MG63 (cell line): ENCODE measurements around the gene FAM163A. TPM values are rescaled to one million over a fixed set of nuclear protein-coding genes. Genes with fewer than 3 reads are reported as not detected.

Source experiments
- DNase-seq: peaks from one replicate; pipeline ENCODE4 v3.0.0-alpha.2; 2020
- H3K27me3 ChIP-seq: fragments of 250-450 bp; sonication (Bioruptor Pico); 2 replicates; pipeline ENCODE4 v1.5.1; 2020; ENCODE audit warnings: mild to moderate bottlenecking, moderate library complexity
- H3K36me3 ChIP-seq: fragments of 250-450 bp; sonication (Bioruptor Pico); 2 replicates; pipeline ENCODE4 v1.5.1; 2020; ENCODE audit warnings: mild to moderate bottlenecking, moderate library complexity
- H3K4me3 ChIP-seq: fragments of 250-450 bp; sonication (Bioruptor Pico); 2 replicates; pipeline ENCODE4 v1.5.1; 2020; ENCODE audit warnings: mild to moderate bottlenecking, moderate library complexity
- H3K9me3 ChIP-seq: fragments of 250-450 bp; sonication (Bioruptor Pico); 2 replicates; pipeline ENCODE4 v1.5.1; 2020; ENCODE audit warnings: mild to moderate bottlenecking, moderate library complexity
- total RNA-seq: library from RNA; depleted of rRNA; stranded (reverse); fragments of >200 nt; shearing (Covaris generic); gene quantifications from 2 replicates; pipeline ENCODE4 v1.2.3, GENCODE V29; 2014; ENCODE audit warnings: low replicate concordance

The FAM163A gene
- total RNA-seq, 1 experiment from 2014 or later: not detected

DNA sequence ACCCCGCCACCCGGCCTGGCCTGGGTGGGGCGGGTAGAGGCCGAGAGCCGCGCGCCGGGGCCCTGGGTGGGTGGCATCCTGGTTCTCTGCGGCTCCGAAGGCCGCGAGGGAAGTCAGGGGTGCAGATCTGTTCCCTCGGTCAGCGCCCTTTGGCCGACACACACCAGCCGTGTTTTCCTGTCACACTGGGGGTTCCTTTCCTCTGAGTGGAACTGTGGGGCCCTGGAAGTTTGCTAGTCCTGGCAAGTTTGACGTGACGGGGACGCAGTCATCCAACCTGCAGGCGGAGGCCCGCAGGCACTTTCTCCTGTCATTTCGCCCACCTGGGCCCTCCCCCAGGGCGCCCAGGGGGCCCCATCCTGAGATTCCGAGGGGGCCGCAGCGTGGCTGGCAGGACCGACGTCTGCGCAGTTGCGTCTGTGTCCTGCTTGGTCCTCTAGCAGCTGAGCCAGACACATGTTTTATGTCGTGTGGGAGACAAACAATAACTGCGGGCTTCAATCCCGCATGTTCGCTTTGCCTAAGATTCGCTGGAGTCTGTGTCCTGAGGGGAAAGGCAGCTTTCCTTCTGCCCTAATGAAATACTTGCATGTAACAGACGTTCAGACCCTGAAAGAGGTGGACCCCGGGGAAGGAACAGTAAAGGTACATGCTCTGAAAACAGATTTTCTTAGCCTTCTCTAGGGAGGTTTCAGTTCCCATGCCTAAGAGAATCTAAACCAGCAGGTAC is 1.5 kb downstream of the FAM163A start:
- Histone ChIP-seq H3K9me3 (peaks cover 10% of the 10 kb centered on the region; the same call in 1 of the 2 replicates), H3K4me3 (no peak overlapping the region), H3K36me3 (no peaks in the 10 kb centered on the region), H3K27me3 (peaks cover 78% of the 10 kb centered on the region)
- DNase-seq: no peak

DNA sequence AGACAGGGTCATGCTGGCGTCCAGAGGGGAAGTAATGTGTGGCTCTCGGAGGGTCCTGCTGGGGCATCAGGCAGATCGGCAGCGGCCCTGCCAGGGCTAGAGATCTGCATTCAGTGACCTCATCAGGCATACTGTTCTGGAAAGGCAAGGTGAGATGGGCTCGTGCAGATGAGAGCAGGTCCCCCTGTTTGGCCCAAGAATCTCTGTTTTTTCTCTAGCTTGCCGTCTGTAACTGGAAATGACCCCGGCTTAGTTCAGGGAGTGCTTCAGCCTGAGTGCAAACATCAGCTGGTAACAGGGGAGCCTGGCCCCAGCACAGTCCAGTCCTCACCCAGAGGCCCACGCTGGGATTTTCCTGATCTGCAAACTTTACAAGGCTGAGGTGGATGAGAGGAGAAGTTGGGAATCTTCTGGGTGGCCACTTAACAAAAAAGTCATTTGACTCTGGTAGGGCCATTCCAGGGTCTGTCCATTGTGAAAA is 2.1 kb downstream of the FAM163A start:
- peaks cover 10% of the 10 kb centered on the region; the same call in 1 of the 2 replicates for H3K9me3 ChIP-seq
- H3K36me3 ChIP-seq: no peaks in the 10 kb centered on the region
- no peak overlapping the region for H3K4me3 ChIP-seq
- peaks cover 72% of the 10 kb centered on the region for H3K27me3 ChIP-seq
- no peak for DNase-seq

DNA sequence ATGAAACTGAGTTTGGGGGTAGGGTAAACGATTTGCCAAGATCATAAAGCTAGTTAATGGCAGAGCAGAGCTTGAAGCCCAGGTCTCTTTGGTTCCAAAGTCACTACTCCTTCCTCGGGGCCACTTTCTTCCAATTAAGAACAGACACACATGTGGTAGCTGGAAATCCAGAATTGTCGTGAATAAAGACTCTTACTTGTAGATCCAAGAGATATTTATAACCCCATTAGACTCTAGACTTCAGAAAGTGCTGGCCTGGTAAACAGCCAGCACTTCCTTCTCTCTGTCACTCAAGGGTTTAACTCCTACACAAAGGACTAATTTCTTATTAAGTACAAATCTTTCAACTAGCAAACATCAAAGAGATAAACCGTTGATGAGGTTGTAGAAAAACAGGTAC is 2.7 kb downstream of the FAM163A start:
- Histone ChIP-seq H3K27me3 (peaks cover 67% of the 10 kb centered on the region), H3K4me3 (no peak overlapping the region), H3K9me3 (peaks cover 8% of the 10 kb centered on the region; the same call in 1 of the 2 replicates), H3K36me3 (no peaks in the 10 kb centered on the region)
- no peak for DNase-seq

DNA sequence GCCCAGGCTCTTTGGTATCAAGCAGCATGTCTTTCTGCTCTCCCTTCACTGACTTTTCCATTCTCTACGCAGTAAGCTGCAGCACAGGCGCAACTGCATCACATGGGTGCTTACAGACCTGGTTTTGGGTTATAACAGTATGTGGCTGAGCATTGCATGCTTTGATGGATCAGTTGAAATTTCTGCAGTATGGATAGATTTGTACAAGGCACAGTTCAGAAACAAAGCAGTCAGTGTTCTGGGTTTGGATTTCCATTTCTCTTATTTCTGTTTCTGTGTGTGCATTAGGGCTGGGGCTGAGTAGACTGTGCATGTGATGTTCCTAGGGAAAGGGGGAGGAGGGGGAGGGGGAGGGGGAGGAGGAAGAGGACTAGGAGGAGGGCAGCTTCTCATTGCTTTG is 4.5 kb downstream of the FAM163A start:
- no peak for DNase-seq
- H3K27me3 ChIP-seq: peaks cover 48% of the 10 kb centered on the region
- peaks cover 9% of the 10 kb centered on the region; the same call in 1 of the 2 replicates for H3K9me3 ChIP-seq
- no peak overlapping the region for H3K4me3 ChIP-seq
- no peaks in the 10 kb centered on the region for H3K36me3 ChIP-seq

DNA sequence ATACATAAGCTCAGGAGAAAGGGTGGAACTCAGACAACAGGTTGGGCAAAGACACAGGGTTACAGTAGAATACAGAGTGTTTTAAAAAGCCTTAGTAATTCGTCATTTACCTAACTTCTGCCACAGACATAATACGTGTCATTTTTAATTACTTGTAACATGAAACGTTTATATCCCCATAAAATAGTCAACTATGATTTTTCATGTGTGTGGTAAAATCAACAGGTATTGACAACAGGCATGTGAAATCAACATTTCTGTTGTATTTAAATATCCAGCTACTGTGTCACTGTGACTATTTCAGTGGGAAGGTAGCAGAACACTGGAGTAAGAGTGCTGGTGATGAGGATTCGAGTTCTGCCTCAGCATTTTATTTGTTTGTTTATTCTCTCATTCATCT is 5.7 kb downstream of the FAM163A start:
- no peaks in the 10 kb centered on the region for H3K36me3 ChIP-seq
- H3K9me3 ChIP-seq: peaks cover 9% of the 10 kb centered on the region; the same call in 1 of the 2 replicates
- H3K27me3 ChIP-seq: peaks cover 36% of the 10 kb centered on the region
- DNase-seq: no peak
- no peak overlapping the region for H3K4me3 ChIP-seq

DNA sequence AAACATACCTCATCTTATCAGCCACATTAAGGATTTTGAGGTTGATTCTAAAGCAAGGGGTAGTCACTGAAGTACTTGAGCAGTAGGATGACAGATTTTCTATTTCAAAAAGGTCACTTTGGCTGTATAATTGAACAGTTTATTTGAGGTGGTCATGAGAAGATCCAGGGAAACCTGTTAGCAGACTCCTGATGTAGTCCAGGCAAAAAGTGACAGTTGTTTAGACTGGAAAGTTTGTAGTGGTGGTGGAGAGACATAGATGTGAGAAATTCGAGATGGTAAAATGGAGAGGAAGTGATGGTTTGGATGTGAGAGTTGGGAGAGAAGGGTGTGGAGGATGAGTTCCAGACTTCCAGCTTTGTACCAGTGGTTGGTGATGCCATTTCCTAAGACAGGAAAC is 7.5 kb downstream of the FAM163A start:
- H3K9me3 ChIP-seq: peaks cover 9% of the 10 kb centered on the region; the same call in 1 of the 2 replicates
- H3K27me3 ChIP-seq: peaks cover 18% of the 10 kb centered on the region
- H3K4me3 ChIP-seq: no peak overlapping the region
- no peaks in the 10 kb centered on the region for H3K36me3 ChIP-seq
- DNase-seq: no peak

DNA sequence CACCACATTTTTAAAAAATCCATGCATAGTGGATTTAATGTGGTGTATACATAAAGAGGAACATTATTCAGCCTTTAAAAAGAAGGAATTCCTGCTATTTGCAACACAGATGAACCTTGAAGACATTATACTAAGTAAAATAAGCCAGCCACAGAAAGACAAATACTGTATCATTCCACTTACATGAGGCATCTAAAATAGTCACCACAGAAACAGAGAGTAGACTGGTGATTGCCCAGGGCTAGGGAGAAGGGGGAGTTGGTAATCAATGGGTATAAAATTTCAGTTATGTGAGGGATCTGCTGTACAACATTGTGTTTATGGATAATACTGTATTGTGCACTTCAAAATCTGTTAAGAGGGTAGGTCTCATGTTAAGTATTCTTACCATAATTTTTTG is 10.0 kb downstream of the FAM163A start:
- Histone ChIP-seq H3K36me3 (no peaks in the 10 kb centered on the region), H3K9me3 (peaks cover 9% of the 10 kb centered on the region; the same call in 1 of the 2 replicates), H3K4me3 (no peak overlapping the region), H3K27me3 (peaks cover 8% of the 10 kb centered on the region; the same call in 1 of the 2 replicates)
- DNase-seq: no peak

DNA sequence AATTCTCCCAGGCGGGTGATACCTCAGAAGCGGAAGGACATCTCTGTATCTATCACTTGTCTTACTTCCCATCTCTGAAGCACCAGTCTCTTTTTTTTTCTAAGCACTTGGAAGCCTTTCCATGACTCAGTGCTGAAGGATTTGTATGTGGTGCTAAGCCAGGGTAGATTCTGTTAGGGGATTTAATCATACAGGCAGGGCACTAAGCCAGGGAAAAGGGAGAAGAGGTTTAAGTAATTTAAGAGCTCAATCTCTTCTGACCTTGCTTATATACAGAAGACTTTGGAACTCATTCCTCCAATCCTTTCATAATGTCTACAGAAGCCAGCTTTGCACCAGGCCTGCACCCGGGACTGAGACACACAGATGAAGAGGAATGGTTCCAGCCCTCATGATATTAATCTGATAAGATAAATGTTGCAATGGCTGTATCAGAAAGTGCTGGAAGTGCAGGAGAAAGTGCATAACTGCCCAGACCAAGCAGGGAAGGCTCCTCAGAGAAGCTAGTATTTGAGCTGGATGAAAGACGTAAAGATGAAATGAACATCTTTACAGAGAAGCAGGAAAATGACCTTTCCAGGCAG is 11.0 kb downstream of the FAM163A start:
- H3K36me3 ChIP-seq: no peaks in the 10 kb centered on the region
- peak; percentile 65 for DNase-seq
- H3K27me3 ChIP-seq: peaks cover 6% of the 10 kb centered on the region; the same call in 1 of the 2 replicates
- H3K9me3 ChIP-seq: peaks cover 9% of the 10 kb centered on the region; the same call in 1 of the 2 replicates
- H3K4me3 ChIP-seq: no peak overlapping the region

DNA sequence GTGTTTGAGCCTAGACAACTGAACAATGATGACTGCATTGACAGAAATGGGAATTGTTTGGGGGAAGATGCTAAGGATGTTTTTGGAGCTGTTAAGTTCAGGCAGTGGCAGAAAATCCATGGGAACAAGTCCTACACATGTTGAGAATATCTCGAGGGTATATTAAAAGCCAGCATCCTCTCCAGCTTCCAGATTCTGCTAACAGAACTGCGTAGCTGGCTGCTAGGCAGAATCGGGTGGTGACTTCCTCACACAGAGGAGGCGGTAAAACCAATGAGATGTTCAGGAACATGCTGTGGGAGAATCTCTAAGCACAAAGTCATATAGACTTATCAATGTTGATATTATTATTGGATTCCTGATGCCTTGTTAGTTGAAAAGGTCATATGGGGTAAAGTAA is 14.8 kb downstream of the FAM163A start:
- no peak overlapping the region for H3K4me3 ChIP-seq
- peaks cover 13% of the 10 kb centered on the region for H3K27me3 ChIP-seq
- H3K9me3 ChIP-seq: no peaks in the 10 kb centered on the region
- H3K36me3 ChIP-seq: no peaks in the 10 kb centered on the region
- no peak for DNase-seq

DNA sequence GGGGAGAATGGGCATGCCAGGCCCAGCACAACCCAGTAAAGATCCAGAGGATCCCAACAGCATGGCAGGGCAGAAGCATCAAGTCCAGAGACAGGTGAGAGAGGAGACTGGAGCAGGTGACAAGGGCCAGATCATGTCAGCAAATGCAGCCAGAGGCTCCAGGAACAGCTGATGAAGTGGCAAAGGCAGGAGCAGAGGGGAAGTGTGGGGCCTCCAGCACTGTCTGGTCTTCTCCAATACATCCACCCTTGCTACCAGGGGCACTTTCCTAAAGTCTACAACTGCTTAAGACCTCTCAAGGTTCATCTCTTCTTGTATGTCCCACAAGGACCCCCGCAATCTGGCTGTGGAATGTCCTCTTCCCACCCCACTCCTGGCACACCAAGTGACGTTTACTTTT is 17.4 kb downstream of the FAM163A start:
- H3K36me3 ChIP-seq: no peaks in the 10 kb centered on the region
- H3K9me3 ChIP-seq: no peaks in the 10 kb centered on the region
- H3K27me3 ChIP-seq: peaks cover 13% of the 10 kb centered on the region
- no peak for DNase-seq
- no peak overlapping the region for H3K4me3 ChIP-seq

DNA sequence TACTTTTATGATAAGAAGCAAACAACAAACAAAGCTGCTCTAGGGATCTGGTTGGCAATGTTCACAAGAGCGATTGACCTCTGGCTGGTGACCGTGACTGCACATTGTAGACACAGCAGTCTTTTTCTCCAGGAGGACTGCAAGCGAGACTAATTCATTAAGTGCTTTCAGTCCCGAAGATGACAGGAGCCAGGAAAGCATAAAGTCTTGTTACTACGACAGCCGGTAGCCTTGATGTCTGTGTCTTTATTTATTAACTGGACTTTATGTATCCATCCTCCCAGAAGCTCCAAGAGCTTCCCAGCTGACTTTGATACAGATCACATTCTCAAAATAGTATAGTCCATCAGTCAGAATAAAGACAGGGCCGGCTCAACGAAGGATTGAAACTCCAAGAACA is 18.2 kb downstream of the FAM163A start:
- no peak for DNase-seq
- peaks cover 13% of the 10 kb centered on the region for H3K27me3 ChIP-seq
- H3K36me3 ChIP-seq: no peaks in the 10 kb centered on the region
- no peaks in the 10 kb centered on the region for H3K9me3 ChIP-seq
- no peak overlapping the region for H3K4me3 ChIP-seq

DNA sequence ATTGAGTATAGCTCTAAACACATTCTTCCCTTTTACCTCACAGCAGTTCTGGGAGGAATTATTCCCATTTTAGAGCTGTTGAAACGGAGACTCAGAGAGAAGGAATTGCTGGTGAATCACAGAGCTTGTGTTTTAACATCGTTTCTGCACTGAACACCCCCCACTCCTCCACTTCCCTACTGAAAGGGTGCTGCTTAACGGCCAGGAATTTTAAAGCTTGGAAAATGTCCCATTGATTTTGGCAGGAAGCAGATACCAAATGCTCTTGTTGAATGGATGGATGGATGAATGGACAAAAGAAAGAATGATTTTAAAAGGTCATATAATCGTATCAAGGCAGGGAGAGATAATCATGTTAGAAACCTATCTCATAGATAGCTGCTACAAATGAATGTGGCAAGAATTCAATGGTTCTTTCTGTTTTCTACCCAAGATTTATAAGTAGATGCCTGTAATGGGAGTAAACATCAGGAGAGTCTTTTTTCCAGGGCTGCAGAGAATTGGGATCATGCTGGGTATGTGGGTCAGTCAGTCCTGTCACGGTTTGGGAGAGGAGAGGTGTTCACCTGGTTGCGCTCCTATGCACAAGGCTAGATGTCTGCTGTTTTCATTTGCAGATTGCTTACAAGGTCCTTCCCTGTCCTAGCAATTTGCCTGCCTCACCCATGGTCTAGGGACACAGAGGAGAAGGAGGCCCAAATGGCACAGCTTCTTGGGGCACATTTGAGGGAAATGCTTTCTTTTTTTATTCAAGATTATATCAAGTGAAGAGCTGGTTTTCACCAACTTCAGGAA is 19.0 kb downstream of the FAM163A start:
- Histone ChIP-seq H3K9me3 (no peaks in the 10 kb centered on the region), H3K36me3 (no peaks in the 10 kb centered on the region), H3K27me3 (peaks cover 13% of the 10 kb centered on the region), H3K4me3 (no peak overlapping the region)
- DNase-seq: no peak

DNA sequence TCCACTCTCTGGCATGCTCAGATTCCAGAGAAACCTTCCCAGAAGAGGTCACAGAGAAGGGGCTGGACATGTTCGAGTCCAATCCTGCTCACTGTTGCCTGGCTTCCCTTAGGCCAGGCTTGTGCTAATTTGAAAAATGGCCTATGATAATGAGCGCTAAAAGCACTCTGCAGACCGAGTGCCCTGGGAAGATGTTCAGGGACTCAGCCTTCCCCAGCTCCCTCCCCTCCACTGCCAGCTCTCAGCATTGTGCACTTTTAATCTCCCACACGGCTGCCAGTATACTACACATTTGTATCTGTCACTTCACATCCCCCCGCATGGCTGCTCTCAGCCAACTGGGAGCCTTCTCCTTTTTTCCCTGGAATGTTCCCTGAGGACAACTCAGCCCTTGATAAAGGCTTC is 24.1 kb downstream of the FAM163A start:
- Histone ChIP-seq H3K4me3 (no peak overlapping the region), H3K9me3 (peaks cover 1% of the 10 kb centered on the region; the same call in 1 of the 2 replicates), H3K36me3 (no peaks in the 10 kb centered on the region), H3K27me3 (peaks cover 3% of the 10 kb centered on the region; the same call in 1 of the 2 replicates)
- no peak for DNase-seq

DNA sequence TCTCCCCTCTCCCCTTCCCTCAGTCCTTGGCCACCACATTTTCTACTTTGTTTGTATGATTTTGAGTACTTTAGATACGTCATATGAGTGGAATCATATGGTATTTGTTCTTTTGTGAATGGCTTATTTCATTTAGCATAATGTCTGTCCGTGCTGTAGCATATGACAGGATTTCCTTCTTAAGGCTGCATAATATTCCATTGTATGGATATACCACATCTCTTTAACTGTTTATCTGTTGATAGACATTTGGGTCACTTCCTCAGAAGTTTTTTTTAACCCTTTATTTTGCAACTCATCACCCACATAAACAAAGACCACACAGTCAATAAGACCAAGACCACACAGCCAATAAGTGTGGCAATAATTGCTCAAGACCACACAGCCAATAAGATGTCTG is 24.9 kb downstream of the FAM163A start:
- Histone ChIP-seq H3K36me3 (no peaks in the 10 kb centered on the region), H3K4me3 (no peak overlapping the region), H3K27me3 (no peaks in the 10 kb centered on the region), H3K9me3 (peaks cover 3% of the 10 kb centered on the region)
- no peak for DNase-seq

DNA sequence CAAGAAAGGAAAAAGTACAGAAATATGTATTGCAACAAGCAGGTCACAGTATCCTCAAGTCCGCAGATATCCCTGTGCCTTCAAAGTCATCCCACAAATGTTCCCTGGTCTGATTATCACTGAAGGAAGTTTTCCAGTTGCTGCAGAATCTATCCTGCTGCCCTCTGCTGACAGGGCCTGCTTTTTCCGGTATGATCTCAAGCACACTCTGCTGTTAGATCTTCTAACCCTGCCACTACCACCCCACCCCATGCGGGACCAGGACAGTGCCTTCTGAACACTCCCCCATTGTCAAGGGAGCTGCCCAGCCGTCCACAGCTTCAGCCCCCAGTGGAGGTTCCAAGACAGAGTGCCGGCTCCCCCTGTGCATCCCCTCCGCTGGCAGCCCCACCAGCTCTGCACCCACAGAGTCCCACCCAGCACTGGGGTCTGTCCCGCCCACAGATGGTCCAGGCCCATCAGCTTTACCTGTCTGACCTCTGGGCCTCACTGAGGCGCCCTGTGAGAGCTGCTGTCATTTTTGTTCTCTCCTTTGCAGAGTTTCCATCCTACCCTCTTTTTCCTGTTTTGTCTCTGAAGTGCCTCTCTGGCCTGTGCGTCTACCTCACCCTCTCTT is 27.9 kb downstream of the FAM163A start:
- Histone ChIP-seq H3K4me3 (no peak overlapping the region), H3K9me3 (peaks cover 3% of the 10 kb centered on the region), H3K27me3 (no peaks in the 10 kb centered on the region), H3K36me3 (no peaks in the 10 kb centered on the region)
- no peak for DNase-seq

DNA sequence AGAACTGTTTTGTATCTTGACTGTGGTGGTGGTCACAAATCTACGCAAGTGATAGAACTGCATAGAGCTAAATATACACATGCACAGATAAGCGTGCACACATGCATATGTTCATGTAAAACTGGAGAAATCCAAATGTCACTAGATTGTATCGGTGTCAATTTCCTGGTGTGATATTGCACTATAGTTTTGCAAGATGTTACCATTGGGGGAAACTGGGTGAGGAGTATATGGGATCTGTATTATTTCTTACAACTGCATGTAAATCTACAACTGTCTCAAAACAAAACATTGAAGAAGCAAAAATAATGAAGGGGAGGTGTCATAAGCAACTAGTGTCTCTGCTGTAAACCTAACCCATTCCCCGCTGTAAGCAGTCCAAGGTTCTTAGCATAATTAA is 30.2 kb downstream of the FAM163A start:
- H3K36me3 ChIP-seq: no peaks in the 10 kb centered on the region
- H3K9me3 ChIP-seq: peaks cover 3% of the 10 kb centered on the region
- H3K4me3 ChIP-seq: no peak overlapping the region
- DNase-seq: no peak
- no peaks in the 10 kb centered on the region for H3K27me3 ChIP-seq

DNA sequence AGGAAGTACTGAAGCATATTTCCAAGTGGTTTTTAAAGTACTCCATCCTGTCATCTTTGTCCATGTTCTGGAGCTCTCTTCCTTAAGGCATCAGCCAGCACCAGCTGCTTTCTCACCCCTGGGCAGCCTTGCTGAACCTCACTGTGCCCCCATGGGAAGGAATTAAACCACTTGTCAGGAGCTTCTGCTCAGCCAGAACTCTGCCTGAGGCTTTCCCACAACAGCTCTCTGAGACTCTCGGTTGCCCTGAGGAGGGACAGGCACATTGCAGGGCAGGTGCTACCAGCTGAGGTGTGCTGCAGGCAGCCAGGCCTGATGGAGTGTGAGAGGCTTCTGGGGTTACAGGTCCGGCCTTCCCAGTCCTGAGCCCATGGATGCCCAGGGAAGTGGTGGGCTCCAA is 30.9 kb downstream of the FAM163A start:
- Histone ChIP-seq H3K36me3 (no peaks in the 10 kb centered on the region), H3K27me3 (no peaks in the 10 kb centered on the region), H3K9me3 (peaks cover 3% of the 10 kb centered on the region), H3K4me3 (no peak overlapping the region)
- no peak for DNase-seq
